Endothelial cell of umbilical vein (primary cell): ENCODE data around the gene CH25H. TPM values are rescaled to one million over a fixed set of nuclear protein-coding genes. Genes with fewer than 3 reads are reported as not detected.
"Not testable (repeated sequence)": the region's sequence is repeated elsewhere in the genome, so short reads cannot be mapped to it uniquely, and the experiment has no call there.

ENCODE experiments used
- BruUV-seq: library from RNA; stranded (reverse); fragments of 400-500 nt; replicated peaks from 2 replicates; lab custom pipeline; 2021; lab: Mats Ljungman, UMichigan
- CTCF ChIA-PET: fragments of 300-600, 350-600 bp; sonication (Branson Sonifier 250); formaldehyde crosslinking; loops from one replicate; lab custom pipeline; 2021; ENCODE audit warnings: antibody characterized with exemption, inconsistent platforms; lab: Charles Lee
- POLR2A ChIA-PET: fragments of 300-600, 350-600 bp; sonication (Branson Sonifier 250); formaldehyde crosslinking; loops from one replicate; lab custom pipeline; 2021; ENCODE audit warnings: antibody characterized with exemption, inconsistent platforms; lab: Charles Lee
- DNase-seq: peaks from one replicate; pipeline ENCODE4 v3.0.0-alpha.2; 2011; ENCODE audit warnings: low read depth, low spot score
- FAIRE-seq: peaks from 2 replicates; lab custom pipeline; 2011; peaks lifted over from hg19 to GRCh38; lab: Jason Lieb, UNC
- H2AFZ ChIP-seq: 2 replicates; pipeline ENCODE4 v1.6.0; 2012; ENCODE audit warnings: low read depth, low read length, control low read depth, inconsistent platforms
- H3K27ac ChIP-seq: 2 replicates; pipeline ENCODE4 v1.5.1; 2011; ENCODE audit warnings: low read depth, mild to moderate bottlenecking, control low read depth, low read length, moderate library complexity; ENCODE audit not compliant: insufficient read depth
- H3K27me3 ChIP-seq, 2 experiments: 2 replicates each; pipeline versions ENCODE4 v1.6.0 to v1.6.1; 2011; ENCODE audit warnings: low read length in 2 of 2, mixed read lengths in 1 of 2; ENCODE audit not compliant: control insufficient read depth in 2 of 2, insufficient read depth in 2 of 2
- H3K36me3 ChIP-seq, 2 experiments: 2 replicates in 1 of 2; 3 replicates in 1 of 2; pipeline ENCODE4 v1.5.1; 2011; ENCODE audit warnings: low read length in 2 of 2, mild to moderate bottlenecking in 1 of 2, moderate library complexity in 1 of 2; ENCODE audit not compliant: control insufficient read depth in 2 of 2, insufficient read depth in 2 of 2; ENCODE audit errors: extremely low read depth in 1 of 2
- H3K4me1 ChIP-seq: 3 replicates; pipeline ENCODE4 v1.5.1; 2011; ENCODE audit warnings: mild to moderate bottlenecking, low read length; ENCODE audit not compliant: control insufficient read depth, insufficient read depth; ENCODE audit errors: extremely low read depth
- H3K4me2 ChIP-seq: 2 replicates; pipeline ENCODE4 v1.6.1; 2011; ENCODE audit warnings: low read length, control low read depth, mixed read lengths; ENCODE audit not compliant: insufficient read depth
- H3K4me3 ChIP-seq, 3 experiments: fragments of 200-600 bp in 1 of 3; sonication (generic), shearing (Covaris generic) in 1 of 3; replicated peaks in 1 of 3; 2 replicates each; pipeline ENCODE4 v1.5.1; 2011 to 2016; ENCODE audit warnings: control low read depth in 3 of 3, low read length in 3 of 3, mild to moderate bottlenecking in 2 of 3, inconsistent platforms in 1 of 3, low read depth in 1 of 3, moderate library complexity in 1 of 3; ENCODE audit not compliant: insufficient read depth in 1 of 3
- H3K79me2 ChIP-seq: 2 replicates; pipeline ENCODE4 v1.6.0; 2012; ENCODE audit warnings: low read length, inconsistent platforms; ENCODE audit not compliant: control insufficient read depth, insufficient read depth
- H3K9ac ChIP-seq: replicated peaks from 2 replicates; pipeline ENCODE3; 2011; ENCODE audit warnings: low read length, control low read depth; ENCODE audit not compliant: insufficient read depth; ENCODE audit errors: extremely low read depth
- H3K9me1 ChIP-seq: replicated peaks from 3 replicates; pipeline ENCODE4 v1.6.0; 2011; ENCODE audit warnings: mild to moderate bottlenecking, low read length; ENCODE audit not compliant: control insufficient read depth, insufficient read depth; ENCODE audit errors: extremely low read depth
- H3K9me3 ChIP-seq: replicated peaks from 2 replicates; pipeline ENCODE4 v1.5.1; 2012; ENCODE audit warnings: low read length, inconsistent platforms; ENCODE audit not compliant: control insufficient read depth, insufficient read depth
- H4K20me1 ChIP-seq: replicated peaks from 2 replicates; pipeline ENCODE3; 2011; ENCODE audit warnings: mild to moderate bottlenecking, low read length; ENCODE audit not compliant: control insufficient read depth, insufficient read depth; ENCODE audit errors: extremely low read depth
- JUN ChIP-seq: IDR thresholded peaks from 2 replicates; pipeline ENCODE4 v1.6.1; 2011; ENCODE audit warnings: borderline replicate concordance, low read depth; ENCODE audit not compliant: insufficient read length, insufficient read depth
- MYC ChIP-seq: IDR thresholded peaks from one replicate; pipeline ENCODE4 v1.6.1; 2011; ENCODE audit warnings: mild to moderate bottlenecking, low read depth, low read length
- POLR2A ChIP-seq: IDR thresholded peaks from 2 replicates; pipeline ENCODE4 v1.6.1; 2012; ENCODE audit warnings: low read depth, mild to moderate bottlenecking, control low read depth, low read length
- dilution Hi-C: fragments of 300-500 bp; cut with MboI; formaldehyde crosslinking; loops from one replicate; pipeline ENCODE4 v1.15.0; 2019; ENCODE audit warnings: low sequenced_read_pairs; ENCODE audit not compliant: extremely low pct_ligation_motif_present
- intact Hi-C: fragments of 100-400 bp; cut with micrococcal nuclease; formaldehyde crosslinking; loops from one replicate; pipeline ENCODE4 v1.10.0; 2022
- polyA plus RNA-seq, 4 experiments: library from polyadenylated mRNA; depleted of rRNA in 3 of 4; stranded (reverse) in 3 of 4; unstranded in 1 of 4; fragments of >200 nt; gene quantifications; 2 replicates each; pipeline versions ENCODE4 v1.2.1 to v1.2.3, GENCODE V29; 2011 to 2012; ENCODE audit warnings: missing spikeins in 1 of 4
- total RNA-seq: library from RNA; stranded (reverse); gene quantifications from 2 replicates; pipeline ENCODE4 v1.2.3, GENCODE V29; 2021

The CH25H gene
- total and polyA plus RNA-seq, 2 donors (not counting 3 experiments of a cell fraction or from before 2014, with no cell fraction given): 0.30 TPM; not detected in 1

DNA sequence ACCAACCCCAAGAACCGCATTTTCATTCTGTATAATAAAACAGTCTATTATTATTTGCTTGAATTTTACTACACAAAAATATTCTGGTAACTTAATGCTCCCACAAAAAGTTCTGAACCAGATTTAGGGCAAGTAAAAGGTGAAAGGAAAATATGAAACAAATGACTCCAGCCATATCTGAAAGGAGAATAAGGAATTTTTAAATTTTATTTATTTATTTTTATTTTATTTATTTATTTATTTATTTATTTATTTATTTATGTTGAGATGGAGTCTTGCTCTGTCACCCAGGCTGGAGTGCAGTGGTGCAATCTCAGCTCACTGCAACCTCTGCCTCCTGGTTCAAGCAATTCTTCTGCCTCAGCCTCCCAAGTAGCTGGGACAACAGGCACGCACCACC, 40.5 kb upstream of the CH25H start:
- DNase-seq, H3K4me3 ChIP-seq, H3K9me1 ChIP-seq, BruUV-seq, H3K79me2 ChIP-seq, H4K20me1 ChIP-seq, H3K4me1 ChIP-seq, CTCF ChIA-PET, H3K4me2 ChIP-seq, H3K9me3 ChIP-seq, H2AFZ ChIP-seq, H3K27ac ChIP-seq, H3K9ac ChIP-seq, dilution Hi-C loops, H3K36me3 ChIP-seq, POLR2A ChIA-PET, FAIRE-seq, H3K27me3 ChIP-seq, intact Hi-C loops: not testable (repeated sequence)

DNA sequence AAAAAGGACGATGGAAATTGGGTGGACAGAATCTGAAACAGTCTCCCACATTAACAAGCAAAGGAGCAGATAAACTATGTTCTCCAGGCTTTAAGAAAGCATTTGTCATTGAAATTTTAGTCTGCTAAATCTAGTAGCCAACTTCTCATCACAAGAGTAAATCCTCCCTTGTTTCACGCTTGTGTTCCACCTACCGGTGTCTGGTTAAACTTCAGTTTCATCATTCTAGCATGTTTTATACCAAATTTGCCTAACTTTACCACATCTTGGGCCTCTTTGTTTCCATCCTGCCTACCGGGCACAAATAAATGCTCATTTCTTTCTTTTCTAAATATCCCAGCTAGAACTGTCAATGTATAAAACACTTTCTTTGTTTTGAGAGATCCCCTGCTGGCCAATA, 38.7 kb upstream of the CH25H start:
- Histone ChIP-seq H3K9me3 (no peaks in the 10 kb centered on the region), H3K4me2 (no peak overlapping the region), H3K9ac (no peak overlapping the region), H3K9me1 (no peaks in the 10 kb centered on the region), H3K79me2 (no peaks in the 10 kb centered on the region), H2AFZ (no peak overlapping the region), H3K4me1 (peaks cover 1% of the 10 kb centered on the region), H4K20me1 (no peaks in the 10 kb centered on the region), H3K4me3 (no peak overlapping the region), H3K27me3 (no peaks in the 10 kb centered on the region), H3K36me3 (no peaks in the 10 kb centered on the region), H3K27ac (no peak overlapping the region)
- BruUV-seq: no TSS peak
- intact Hi-C loops: no loop called here
- ChIA-PET CTCF (interaction anchor here (0.9 kb wide), 1 partner anchor 27 kb away, joined by 3 read pairs; no protein-coding TSS in a partner anchor), POLR2A (no interaction called here)
- TF ChIP-seq JUN (no peak), MYC (no peak), POLR2A (no peak)
- DNase-seq (no peak), FAIRE-seq (no peak)
- dilution Hi-C loops: no loop called here
